Glomerular visceral epithelial cell (primary cell): ENCODE data around the gene ULK1.

Experiments
- DNase-seq: peaks from one replicate; pipeline ENCODE4 v3.0.0-alpha.2; 2016; ENCODE audit errors: extremely low spot score

Gene ULK1

DNA sequence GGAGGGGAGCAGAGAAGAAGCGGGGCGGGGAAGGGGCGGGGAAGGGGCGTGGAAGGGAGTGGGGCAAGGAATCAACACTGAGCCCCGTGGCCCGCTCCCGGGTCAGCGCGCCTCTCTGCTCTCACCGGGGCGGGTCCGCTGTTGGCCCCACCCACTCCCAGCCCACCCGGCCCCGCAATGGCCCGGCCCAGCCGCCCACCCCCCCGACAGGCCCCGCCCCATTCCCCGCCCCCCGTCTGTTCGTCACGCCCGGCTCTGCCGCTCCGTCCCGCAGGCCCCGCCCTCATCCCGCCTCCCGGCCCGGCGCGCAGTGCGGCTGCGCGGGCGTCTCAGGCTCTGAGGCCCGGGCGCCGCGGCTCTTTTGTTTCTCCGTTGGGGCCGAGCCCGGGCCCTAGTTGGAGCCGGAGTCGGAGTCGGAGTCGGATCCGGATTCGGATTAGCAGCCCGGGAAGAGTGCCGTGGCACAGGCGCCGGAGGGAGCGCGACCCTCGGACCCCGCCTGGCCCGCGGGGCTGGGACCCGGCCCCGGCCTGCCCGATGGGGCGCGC, at the start of gene ULK1:
Gene ULK1, plus strand, starts transcription at position 310 of the 548 bp plus-strand sequence. CDS start 380 bp downstream, outside the sequence.
- DNase-seq, result peak; percentile 89

DNA sequence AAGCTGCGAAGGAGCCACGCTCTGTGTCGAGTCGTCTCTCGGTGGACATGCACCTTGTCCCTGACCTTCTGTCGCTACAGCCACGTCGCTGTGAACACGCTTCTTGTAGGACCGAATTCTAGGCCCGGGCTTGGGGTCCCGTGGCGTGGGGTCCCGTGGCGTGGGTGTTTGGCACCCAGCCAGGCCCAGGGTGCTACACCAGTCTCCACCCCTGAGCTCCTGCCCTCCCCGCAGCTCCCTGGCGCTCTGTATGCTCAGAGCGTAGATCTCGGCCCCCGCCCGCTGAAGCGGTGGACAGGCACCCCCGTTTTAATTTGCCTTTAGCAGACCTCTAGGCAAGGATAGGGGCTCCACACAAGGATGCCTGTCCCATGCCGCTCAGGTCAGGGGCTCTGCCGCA, 49.8 kb upstream of the ULK1 start:
- DNase-seq, result no peak

- no peak for DNase-seq
Measured at GRCh38 chr12:131845121-131845520, 49.3 kb upstream of the ULK1 start.

GRCh38 chr12:131847456-131847855, 47.0 kb upstream of the ULK1 start:
- DNase-seq, result no peak

DNA sequence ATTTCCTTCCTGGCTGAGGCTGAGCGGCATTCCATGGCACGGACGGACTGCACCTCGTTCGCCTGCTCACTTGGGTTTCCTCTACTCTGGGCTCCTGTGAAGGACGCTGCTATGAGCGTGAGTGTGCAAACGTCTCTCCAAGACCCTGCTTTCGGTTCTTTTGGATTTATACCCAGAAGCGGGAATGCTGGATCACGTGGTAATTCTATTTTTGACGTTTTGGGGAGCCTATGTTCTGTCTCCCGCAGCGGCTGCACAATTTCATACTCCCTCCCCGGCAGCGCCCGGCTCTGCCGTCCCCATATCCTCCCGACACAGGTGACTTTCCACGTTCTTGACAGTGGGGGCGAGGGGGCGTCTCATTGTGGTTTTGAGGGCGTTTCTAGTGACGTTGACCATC, 45.7 kb upstream of the ULK1 start:
- DNase-seq, result no peak

DNA sequence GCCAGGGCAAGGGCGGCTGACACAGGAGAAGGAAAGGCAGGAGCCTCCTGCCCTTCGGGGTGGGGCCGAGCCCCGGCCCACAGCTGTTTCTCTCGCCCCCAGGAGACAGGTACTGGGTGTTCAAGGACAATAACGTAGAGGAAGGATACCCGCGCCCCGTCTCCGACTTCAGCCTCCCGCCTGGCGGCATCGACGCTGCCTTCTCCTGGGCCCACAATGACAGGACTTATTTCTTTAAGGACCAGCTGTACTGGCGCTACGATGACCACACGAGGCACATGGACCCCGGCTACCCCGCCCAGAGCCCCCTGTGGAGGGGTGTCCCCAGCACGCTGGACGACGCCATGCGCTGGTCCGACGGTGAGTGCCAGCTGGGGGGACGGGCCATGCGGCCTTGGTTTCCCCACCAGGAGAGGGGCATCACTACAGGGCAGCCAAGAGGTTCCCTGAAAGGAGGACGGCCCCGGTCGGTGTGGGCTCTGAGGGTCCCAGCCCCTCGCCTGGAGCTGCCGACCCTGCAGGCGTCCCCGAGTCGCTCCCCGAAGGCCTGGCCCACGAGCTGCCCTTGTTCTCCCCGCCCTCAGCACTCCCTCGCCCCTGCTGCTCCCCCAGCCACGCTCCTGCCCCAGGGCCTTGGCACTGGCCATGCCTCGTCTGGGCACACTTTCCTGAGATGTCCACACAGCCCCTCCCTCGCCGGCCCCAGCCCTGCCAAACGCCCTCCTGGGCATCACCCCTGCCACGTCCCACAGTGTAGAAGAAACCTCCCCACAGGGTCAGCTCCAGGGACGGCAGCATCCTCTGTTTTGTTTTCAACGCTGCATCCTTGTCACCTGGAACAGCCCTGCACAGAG, 44.5 kb upstream of the ULK1 start:
- no peak for DNase-seq

- no peak for DNase-seq
Measured at GRCh38 chr12:131850856-131851559, 43.4 kb upstream of the ULK1 start.

GRCh38 chr12:131851741-131852550, 42.5 kb upstream of the ULK1 start:
- DNase-seq, result no peak

- DNase-seq, result peak; percentile 75
Measured at GRCh38 chr12:131852551-131853299, 41.7 kb upstream of the ULK1 start.

DNA sequence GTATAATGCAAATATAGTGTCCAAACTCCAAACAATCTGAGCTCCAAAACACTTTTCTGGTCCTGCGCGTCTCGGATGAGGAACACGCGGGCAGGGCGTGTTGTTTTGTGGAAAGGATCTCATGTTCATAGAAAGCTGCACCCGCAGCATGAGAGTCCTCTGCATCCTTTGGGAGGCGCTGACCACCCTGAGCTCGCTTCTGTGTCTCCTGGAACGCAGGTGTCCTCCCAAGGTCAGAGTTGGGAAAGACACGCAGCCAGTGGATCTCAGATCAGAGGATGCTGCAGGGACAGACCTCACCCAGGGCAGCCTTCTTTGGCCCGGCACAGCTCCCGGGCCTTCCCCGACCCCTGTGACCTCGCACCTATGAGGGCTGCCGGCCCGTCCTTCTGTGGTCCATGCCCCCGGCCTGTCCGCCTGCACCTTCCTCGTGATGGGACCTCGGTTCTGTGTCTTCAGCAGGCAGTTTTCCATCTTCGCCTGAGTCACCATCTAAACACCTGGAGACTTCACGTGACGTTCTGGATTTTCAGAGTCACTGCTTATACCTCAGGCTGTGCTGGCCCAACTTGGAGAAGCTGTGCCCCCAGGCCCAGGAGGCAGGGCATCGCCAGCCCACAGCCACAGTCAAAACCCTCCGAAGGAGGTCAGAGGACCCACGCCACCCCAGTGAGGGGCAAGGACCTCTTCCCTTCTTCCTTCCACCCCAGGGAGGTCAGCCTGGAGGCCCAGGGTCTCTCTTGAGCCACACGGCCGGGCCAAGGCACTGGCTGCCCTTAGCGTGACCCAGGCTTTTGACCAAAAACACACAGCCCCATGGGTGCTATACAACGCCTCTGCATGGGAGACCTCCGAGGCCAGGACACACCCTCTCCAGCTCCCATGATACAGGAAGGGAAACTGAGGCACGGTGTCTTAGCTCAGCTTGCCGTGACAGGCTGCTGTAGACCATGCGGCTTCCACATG, 40.3 kb upstream of the ULK1 start:
- no peak for DNase-seq

DNA sequence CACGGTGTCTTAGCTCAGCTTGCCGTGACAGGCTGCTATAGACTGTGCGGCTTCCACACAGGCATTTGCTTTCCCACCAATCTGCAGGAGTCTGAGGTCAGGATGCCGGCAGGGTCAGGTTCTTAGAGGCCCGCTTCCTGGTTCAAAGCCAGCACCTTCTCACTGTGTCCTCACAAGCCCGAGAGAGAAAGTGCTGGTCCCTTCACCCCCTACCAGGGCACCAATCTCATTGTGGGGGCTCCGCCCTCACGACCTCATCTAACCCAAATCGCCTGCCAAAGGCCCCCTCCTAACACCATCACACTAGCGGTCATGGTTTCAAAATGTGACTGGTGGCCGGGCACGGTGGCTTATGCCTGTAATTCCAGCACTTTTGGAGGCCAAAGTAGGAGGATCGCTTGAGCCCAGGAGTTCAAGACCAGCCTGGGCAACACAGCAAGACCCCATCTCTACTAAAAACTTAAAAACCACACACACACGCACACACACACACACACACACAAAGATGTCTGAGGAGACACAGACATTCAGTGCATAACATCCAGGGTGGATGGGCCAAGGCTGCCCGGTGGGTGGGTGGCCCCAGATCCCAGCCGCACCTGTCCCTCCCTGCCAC, 39.5 kb upstream of the ULK1 start:
- no peak for DNase-seq

DNA sequence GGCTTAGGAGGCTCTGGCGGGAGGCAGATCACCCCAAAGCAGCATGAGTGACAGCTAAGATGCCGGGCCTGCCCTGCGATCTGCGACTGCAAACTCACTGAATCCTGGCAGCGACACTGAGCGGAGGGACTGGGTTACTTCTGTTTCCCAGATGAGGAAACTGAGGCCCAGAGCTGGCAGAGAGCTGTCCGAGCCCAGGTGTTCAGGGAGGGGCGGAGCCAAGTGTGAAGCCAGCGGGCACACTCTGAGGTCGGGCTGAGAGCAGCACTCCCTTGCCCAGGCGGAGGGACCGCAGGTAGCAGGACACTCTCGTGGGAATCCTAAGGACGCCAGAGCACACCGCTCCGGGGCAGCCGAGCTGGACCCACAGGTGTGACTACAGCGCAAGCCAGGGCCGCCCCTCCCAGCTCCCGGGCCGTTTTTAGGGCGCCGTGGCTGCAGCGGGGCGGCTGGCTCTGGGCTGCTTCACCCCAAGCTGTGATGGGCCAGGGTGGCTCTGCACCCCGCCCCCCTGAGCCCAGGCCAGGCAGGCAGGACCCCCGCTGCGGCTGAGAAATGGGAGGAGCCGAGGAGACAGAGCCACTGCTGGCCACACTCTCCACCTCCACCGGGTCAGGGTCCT, 38.8 kb upstream of the ULK1 start:
- DNase-seq, result no peak

GRCh38 chr12:131856366-131857097, 37.9 kb upstream of the ULK1 start:
- DNase-seq, result no peak

- no peak for DNase-seq
Measured at GRCh38 chr12:131857908-131858850, 36.2 kb upstream of the ULK1 start.

DNA sequence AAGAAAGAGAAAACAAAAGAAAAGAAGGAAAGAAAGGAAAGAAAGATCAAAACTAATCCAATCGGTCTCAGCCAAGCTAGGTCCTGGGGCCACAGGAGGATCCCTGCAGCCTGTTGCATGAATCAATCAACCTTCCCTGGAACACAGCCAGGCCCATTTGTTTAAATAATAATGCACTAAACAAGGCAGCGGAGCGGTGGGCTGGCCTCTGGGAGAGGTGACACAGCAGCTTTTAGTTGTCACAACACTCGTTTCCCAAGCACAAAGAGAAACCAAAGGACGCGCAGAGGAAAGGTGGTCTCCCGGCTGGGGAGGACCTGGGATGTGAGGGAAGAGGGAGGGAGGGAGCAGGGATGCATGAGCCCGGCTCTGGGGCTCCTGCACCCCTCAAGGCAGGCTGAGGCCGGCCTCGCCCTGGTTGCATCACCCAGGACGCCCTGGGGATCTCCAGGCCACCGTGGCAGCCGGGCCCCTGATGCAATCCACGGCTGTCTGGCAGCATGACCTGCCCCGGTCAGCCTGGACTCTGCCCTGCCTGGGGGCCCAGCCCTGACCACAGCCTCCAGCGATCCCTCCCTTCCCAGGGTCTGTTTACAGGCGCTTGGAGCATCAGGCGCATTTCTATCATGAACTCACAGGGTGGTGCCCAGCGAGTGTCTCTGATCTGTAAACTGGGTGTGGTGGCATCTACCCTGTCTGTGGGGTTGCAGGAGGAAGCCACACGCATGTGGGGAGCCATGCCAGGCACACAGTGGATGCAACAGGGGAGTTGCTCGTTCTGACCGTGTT, 33.8 kb upstream of the ULK1 start:
- peak; percentile 71 for DNase-seq

GRCh38 chr12:131861261-131862083, 33.0 kb upstream of the ULK1 start:
- no peak for DNase-seq
